ENCODE measurements around the gene NR1D1. TPM values are rescaled to one million over a fixed set of nuclear protein-coding genes. Genes with fewer than 3 reads are reported as not detected.

NR1D1 gene
- total RNA-seq, 1 experiment from 2014 or later, result 63.7 TPM

DNA sequence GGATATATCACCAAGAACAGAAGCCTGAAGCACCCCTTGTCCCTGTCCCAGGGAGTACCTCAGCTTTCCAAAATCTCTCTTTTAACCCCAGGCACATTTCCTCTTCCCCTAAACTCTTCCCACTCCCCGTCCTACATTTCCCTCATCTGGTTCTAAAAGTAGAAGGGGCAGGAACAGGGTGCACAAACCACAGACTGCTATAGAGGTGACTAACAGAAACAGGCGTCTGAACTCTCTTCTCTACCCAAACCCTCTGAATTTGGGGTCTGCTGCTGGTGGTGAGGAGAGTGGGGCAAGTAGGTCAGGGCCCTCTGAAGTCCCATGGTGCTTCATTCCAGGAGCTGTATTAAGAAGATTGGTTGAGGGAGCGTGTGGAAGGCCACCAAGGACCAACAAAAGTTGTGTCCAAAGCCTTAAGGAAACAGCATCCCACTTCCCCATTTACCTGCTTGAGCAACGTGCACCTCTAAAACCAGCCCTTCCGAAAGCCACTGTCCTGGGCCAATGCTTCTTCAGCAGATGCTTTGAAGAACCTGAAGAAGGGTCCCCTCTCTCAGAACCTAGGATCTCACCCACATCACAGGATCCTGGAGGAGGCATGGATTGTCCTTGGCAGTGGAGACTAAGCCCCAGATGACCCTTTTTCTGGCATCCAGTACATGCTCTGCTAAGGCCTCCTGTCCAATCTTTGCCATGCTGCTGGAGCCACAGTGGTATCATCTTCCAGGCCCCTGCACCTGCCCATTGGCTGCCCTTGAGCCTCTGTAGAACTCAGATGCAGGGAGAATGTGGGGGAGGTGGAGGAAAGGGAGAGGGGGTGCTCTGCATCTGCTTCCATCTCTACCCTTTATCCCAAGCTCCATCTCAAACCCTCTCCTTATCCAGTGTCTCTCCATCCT is 5.7 kb upstream of the NR1D1 start:
- no peak overlapping the region for H3K4me2 ChIP-seq (ENCODE audit: low read length)
- no peak for TF ChIP-seq POLR2A (IDR thresholded peaks at IDR 0.05; ENCODE audit: borderline replicate concordance, extremely low read depth, insufficient read depth, insufficient read length)
- no peak for TF ChIP-seq CTCF (IDR thresholded peaks at IDR 0.05 in 2 of 3, conservative IDR thresholded peaks at IDR 0.05 in 1 of 3; ENCODE audit: borderline replicate concordance in 1 of 3, insufficient read depth in 1 of 3, low read depth in 2 of 3, low read length in 2 of 3)
- no peak for TF ChIP-seq CBX3 (IDR thresholded peaks at IDR 0.05; ENCODE audit: low read depth)
- no peak for TF ChIP-seq RAD21 (IDR thresholded peaks at IDR 0.05; ENCODE audit: low read depth)
- no peak for TF ChIP-seq ZFX (IDR thresholded peaks at IDR 0.05)
- TF ChIP-seq SRF (IDR thresholded peaks at IDR 0.05; ENCODE audit: low read depth), result no peak
- no peaks in the 10 kb centered on the region for H3K27me3 ChIP-seq (ENCODE audit: insufficient read depth, low read length)
- no peaks in the 10 kb centered on the region for H4K20me1 ChIP-seq (ENCODE audit: insufficient read depth)
- no peaks in the 10 kb centered on the region for H3K36me3 ChIP-seq (ENCODE audit: control insufficient read depth in 1 of 2, insufficient read depth in 2 of 2, low read length in 2 of 2)
- H3K9me3 ChIP-seq (ENCODE audit: control insufficient read depth in 1 of 2, insufficient read depth in 1 of 2, low read depth in 1 of 2, low read length in 2 of 2), result no peaks in the 10 kb centered on the region
- no TSS peak for BruUV-seq (replicated peaks)
- ATAC-seq, result no peak
- H3K9me2 ChIP-seq (ENCODE audit: insufficient read depth), result no peaks in the 10 kb centered on the region
- no peak overlapping the region for H3K4me3 ChIP-seq (replicated peaks in 1 of 2; ENCODE audit: low read depth in 1 of 2, low read length in 2 of 2)
- ChIA-PET CTCF (interaction anchor here (0.9 kb wide), 1 partner anchor 71 kb away, joined by 4 read pairs; no protein-coding TSS in a partner anchor), RAD21 (ENCODE audit: low non-redundant PET in 1 of 2, low total read pairs in 2 of 2, uncharacterized antibody in 2 of 2, unreplicated experiment in 2 of 2) (no interaction called here), POLR2A (interaction anchor here (0.6 to 8.1 kb wide), 3 partner anchors 6 to 239 kb away, joined by 3 to 160 read pairs (median 3); partner anchors contain the start of gene NR1D1)
- no peak overlapping the region for H3K27ac ChIP-seq (ENCODE audit: low read depth, low read length)
- DNase-seq (ENCODE audit: low read depth, low spot score), result no peak
- intact Hi-C loops (cut with micrococcal nuclease), result no loop called here
- H3K9ac ChIP-seq (ENCODE audit: low read length), result no peak overlapping the region
- no peak overlapping the region for H2AFZ ChIP-seq (ENCODE audit: low read depth, low read length, poor library complexity, severe bottlenecking)
- no peaks in the 10 kb centered on the region for H3K79me2 ChIP-seq (ENCODE audit: insufficient read depth, low read length)
- peaks cover 61 to 89% of the 10 kb centered on the region in 2 experiments for H3K4me1 ChIP-seq (ENCODE audit: control insufficient read depth in 1 of 2, insufficient read depth in 2 of 2, low read length in 2 of 2)
